A549 (cell line): ENCODE data around the gene SORT1. TPM values are rescaled to one million over a fixed set of nuclear protein-coding genes. Genes with fewer than 3 reads are reported as not detected.

Experiments used
- ATAC-seq, 2 experiments: fragments of 200-7000 bp in 1 of 2; fragments of >200 bp in 1 of 2; cut with Nextera tagmentation in 1 of 2; cut with Tn5 transposase in 1 of 2; 3 replicates each; pipeline versions ENCODE4 v1.8.0 to v1.9.1; 2018 to 2020; ENCODE audit warnings: mild to moderate bottlenecking in 1 of 2, moderate library complexity in 1 of 2
- CTCF ChIA-PET: fragments of 300-600 bp; sonication (Branson Sonifier 250); formaldehyde crosslinking; extraction: SDS; loops from one replicate; lab custom pipeline; 2021; ENCODE audit warnings: antibody characterized with exemption, inconsistent platforms; lab: Yijun Ruan, JAX
- POLR2A ChIA-PET: fragments of 350-600 bp; formaldehyde crosslinking; extraction: SDS; loops from one replicate; lab custom pipeline; 2021; ENCODE audit warnings: antibody characterized with exemption, inconsistent platforms; lab: Yijun Ruan, JAX
- DNase-seq, 2 experiments: peaks; one replicate each; pipeline versions ENCODE4 v3.0.0 to v3.0.0-alpha.2; 2011 to 2016; ENCODE audit warnings: low read depth in 1 of 2, low spot score in 1 of 2
- FAIRE-seq: peaks from 2 replicates; lab custom pipeline; 2011; peaks lifted over from hg19 to GRCh38; lab: Jason Lieb, UNC
- H3K27ac ChIP-seq, 2 experiments: fragments of >200 bp; sonication (Bioruptor Twin); formaldehyde crosslinking; 3 replicates each; pipeline ENCODE4 v1.5.1; 2016 to 2017
- H3K4me1 ChIP-seq: fragments of >200 bp; sonication (Bioruptor Twin); formaldehyde crosslinking; 3 replicates; pipeline ENCODE4 v1.6.1; 2016
- H3K4me2 ChIP-seq: fragments of >200 bp; sonication (Bioruptor Twin); formaldehyde crosslinking; 3 replicates; pipeline ENCODE4 v1.6.1; 2016
- H3K4me3 ChIP-seq: fragments of >200 bp; sonication (Bioruptor Twin); formaldehyde crosslinking; 3 replicates; pipeline ENCODE4 v1.5.1; 2016
- H3K9me3 ChIP-seq: fragments of >200 bp; sonication (Bioruptor Twin); formaldehyde crosslinking; 3 replicates; pipeline ENCODE4 v1.6.1; 2016
- BHLHE40 ChIP-seq: IDR thresholded peaks from 2 replicates; pipeline ENCODE4 v1.6.1; 2012; ENCODE audit warnings: low read depth, low read length, inconsistent platforms
- CBX2 ChIP-seq: fragments of 200-600 bp; sonication (generic); IDR thresholded peaks from 2 replicates; pipeline ENCODE4 v1.6.1; 2016; ENCODE audit warnings: low read depth, mild to moderate bottlenecking, borderline replicate concordance
- CHD2 ChIP-seq: fragments of 150-350 bp; IDR thresholded peaks from 2 replicates; pipeline ENCODE4 v1.6.1; 2014; ENCODE audit warnings: low read length; ENCODE audit not compliant: partially characterized antibody
- CHD4 ChIP-seq: fragments of 200-600 bp; sonication (generic); IDR thresholded peaks from 2 replicates; pipeline ENCODE4 v1.6.1; 2016; ENCODE audit warnings: antibody characterized with exemption, mild to moderate bottlenecking, borderline replicate concordance
- E2F6 ChIP-seq: IDR thresholded peaks from 2 replicates; pipeline ENCODE4 v1.6.1; 2012; ENCODE audit warnings: low read depth, borderline replicate concordance
- ELK1 ChIP-seq: fragments of 150-350 bp; IDR thresholded peaks from 2 replicates; pipeline ENCODE4 v1.6.1; 2014; ENCODE audit warnings: low read depth, mild to moderate bottlenecking, low read length
- EP300 ChIP-seq, 2 experiments: fragments of >200 bp; sonication (Bioruptor Twin); formaldehyde crosslinking; IDR thresholded peaks; 2 replicates in 1 of 2; 3 replicates in 1 of 2; pipeline ENCODE4 v1.6.1; 2016 to 2017
- FOSB ChIP-seq: fragments of 250-450 bp; sonication (Bioruptor Pico); IDR thresholded peaks from 2 replicates; pipeline ENCODE4 v1.5.0; 2020; ENCODE audit warnings: mild to moderate bottlenecking, moderate library complexity
- FOSL2 ChIP-seq, 2 experiments: fragments of 450-650 bp in 1 of 2; fragments of >200 bp in 1 of 2; sonication (Bioruptor Twin) in 1 of 2; formaldehyde crosslinking; IDR thresholded peaks; 2 replicates each; pipeline versions ENCODE4 v1.5.0 to v1.6.1; 2016 to 2020; ENCODE audit warnings: mild to moderate bottlenecking in 1 of 2, moderate library complexity in 1 of 2
- FOXS1 ChIP-seq: fragments of 250-450 bp; sonication (Bioruptor Pico); IDR thresholded peaks from 2 replicates; pipeline ENCODE4 v1.5.0; 2020; ENCODE audit warnings: mild to moderate bottlenecking, moderate library complexity
- HOXA7 ChIP-seq: fragments of 250-450 bp; sonication (Bioruptor Pico); IDR thresholded peaks from 2 replicates; pipeline ENCODE4 v1.5.0; 2020; ENCODE audit warnings: mild to moderate bottlenecking, moderate library complexity
- HOXB13 ChIP-seq: fragments of 250-450 bp; sonication (Bioruptor Pico); IDR thresholded peaks from 2 replicates; pipeline ENCODE4 v1.5.0; 2020; ENCODE audit warnings: low read depth, mild to moderate bottlenecking, moderate library complexity
- JUN ChIP-seq, 2 experiments: fragments of >200 bp; sonication (Bioruptor Twin); formaldehyde crosslinking; IDR thresholded peaks; 2 replicates in 1 of 2; 3 replicates in 1 of 2; pipeline ENCODE4 v1.6.1; 2016 to 2017
- JUNB ChIP-seq: fragments of >200 bp; sonication (Bioruptor Twin); formaldehyde crosslinking; IDR thresholded peaks from 2 replicates; pipeline ENCODE4 v1.6.1; 2016
- KDM1A ChIP-seq: fragments of 200-600 bp; sonication (generic); IDR thresholded peaks from 2 replicates; pipeline ENCODE4 v1.6.1; 2016; ENCODE audit warnings: low read depth, mild to moderate bottlenecking
- KDM5A ChIP-seq: fragments of 200-600 bp; sonication (generic); IDR thresholded peaks from 2 replicates; pipeline ENCODE4 v1.6.1; 2016; ENCODE audit warnings: antibody characterized with exemption, mild to moderate bottlenecking
- MAFK ChIP-seq: fragments of 450-650 bp; IDR thresholded peaks from 2 replicates; pipeline ENCODE4 v1.6.1; 2014; ENCODE audit not compliant: partially characterized antibody
- MAX ChIP-seq: IDR thresholded peaks from 2 replicates; pipeline ENCODE4 v1.6.1; 2012
- NFE2L2 ChIP-seq: fragments of 150-350 bp; conservative IDR thresholded peaks from 2 replicates; pipeline ENCODE4 v1.6.1; 2014; ENCODE audit warnings: low read length
- NPAS2 ChIP-seq: fragments of 250-450 bp; sonication (Bioruptor Pico); IDR thresholded peaks from 2 replicates; pipeline ENCODE4 v1.8.0; 2022; ENCODE audit warnings: mild to moderate bottlenecking, moderate library complexity, borderline replicate concordance
- NR3C1 ChIP-seq: fragments of >200 bp; sonication (Bioruptor Twin); formaldehyde crosslinking; IDR thresholded peaks from 3 replicates; pipeline ENCODE4 v1.6.1; 2017
- PHF8 ChIP-seq: fragments of 200-600 bp; sonication (generic); IDR thresholded peaks from 2 replicates; pipeline ENCODE4 v1.6.1; 2016; ENCODE audit warnings: low read depth, mild to moderate bottlenecking, antibody characterized with exemption, moderate library complexity, borderline replicate concordance
- POLR2A ChIP-seq: IDR thresholded peaks from 2 replicates; pipeline ENCODE4 v1.6.1; 2012; ENCODE audit warnings: mild to moderate bottlenecking, low read length
- POLR2AphosphoS2 ChIP-seq: conservative IDR thresholded peaks from 2 replicates; pipeline ENCODE4 v1.6.1; 2012; ENCODE audit warnings: low read length, improper control_type of control experiment, inconsistent platforms
- RAD21 ChIP-seq, 2 experiments: fragments of >200 bp in 1 of 2; sonication (Bioruptor Twin) in 1 of 2; formaldehyde crosslinking in 1 of 2; IDR thresholded peaks in 1 of 2; conservative IDR thresholded peaks in 1 of 2; 2 replicates in 1 of 2; 3 replicates in 1 of 2; pipeline ENCODE4 v1.6.1; 2012 to 2018; ENCODE audit warnings: inconsistent platforms in 1 of 2
- RARB ChIP-seq: fragments of 250-450 bp; sonication (Bioruptor Pico); IDR thresholded peaks from 2 replicates; pipeline ENCODE4 v1.8.0; 2021; ENCODE audit warnings: mild to moderate bottlenecking, moderate library complexity
- RNF2 ChIP-seq: fragments of 200-600 bp; sonication (generic); IDR thresholded peaks from 2 replicates; pipeline ENCODE4 v1.6.1; 2016; ENCODE audit warnings: low read depth, mild to moderate bottlenecking, antibody characterized with exemption, moderate library complexity, borderline replicate concordance
- SREBF2 ChIP-seq: fragments of 450-650 bp; IDR thresholded peaks from 2 replicates; pipeline ENCODE4 v1.6.1; 2014; ENCODE audit warnings: mild to moderate bottlenecking, moderate library complexity
- TFCP2L1 ChIP-seq: fragments of 250-450 bp; sonication (Bioruptor Pico); IDR thresholded peaks from 2 replicates; pipeline ENCODE4 v1.5.0; 2021; ENCODE audit warnings: mild to moderate bottlenecking
- ZC3H11A ChIP-seq: fragments of 450-650 bp; IDR thresholded peaks from 2 replicates; pipeline ENCODE4 v1.6.1; 2014; ENCODE audit warnings: antibody characterized with exemption, mild to moderate bottlenecking
- WGBS: methylation state at CpG from one replicate; pipeline ENCODE4 v1.1.6; 2017; ENCODE audit errors: missing lambda C conversion rate; 5-methylcytosine and 5-hydroxymethylcytosine counted together
- polyA plus RNA-seq, 4 experiments: library from polyadenylated mRNA; depleted of rRNA in 3 of 4; stranded (reverse); fragments of >200 nt; fragmentation: RNase III in 1 of 4; extraction: RNeasy Plus Mini Kit Qiagen cat#74134 plus additional on column Dnase treatment in 1 of 4; gene quantifications; 2 replicates in 3 of 4; 3 replicates in 1 of 4; pipeline ENCODE4 v1.2.3, GENCODE V29; 2011 to 2017
- TF ChIP-seq, protein P1 (sequence below): fragments of >200 bp; sonication (Bioruptor Twin); formaldehyde crosslinking; IDR thresholded peaks from 2 replicates; pipeline ENCODE4 v1.6.1; 2016
- TF ChIP-seq, protein P2 (sequence below): fragments of 450-650 bp; IDR thresholded peaks from 2 replicates; pipeline ENCODE4 v1.6.1; 2014; ENCODE audit warnings: antibody characterized with exemption

SORT1 gene
- polyA plus RNA-seq, 2 of the 4 experiments (the other 2 are of a cell fraction), result 6.0 to 14.7 TPM

DNA sequence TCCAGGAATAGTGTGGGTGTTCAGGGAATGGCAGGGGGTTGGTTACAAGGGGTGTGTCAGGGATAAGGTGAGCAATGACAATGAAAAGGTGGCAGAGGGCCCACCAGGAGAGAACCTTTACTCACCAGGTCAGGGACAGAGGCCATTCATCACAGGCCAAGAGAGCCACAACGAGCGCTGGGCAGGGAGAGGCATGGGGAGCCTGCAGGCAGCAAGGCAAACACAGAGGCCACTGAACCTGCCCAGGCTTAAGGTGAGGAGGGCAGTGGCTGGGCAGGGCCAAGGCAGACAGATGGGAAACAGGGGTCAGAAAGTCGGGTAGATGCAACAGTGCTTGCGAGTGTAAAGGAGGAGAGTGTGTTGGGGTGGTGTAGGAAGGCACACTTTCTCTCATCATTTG lies 62.6 kb downstream of the SORT1 start (continued):
- TF ChIP-seq POLR2AphosphoS2 (no peak), JUN (IDR thresholded peaks at IDR 0.05) (no peak), CBX2 (no peak), POLR2A (no peak), KDM5A (no peak), PHF8 (no peak), EP300 (IDR thresholded peaks at IDR 0.05) (no peak)

- TF ChIP-seq HOXA7 (CRISPR knock-in tag), result no peak
- FAIRE-seq (peak; percentile 76), ATAC-seq (no peak), DNase-seq (no peak)
- H3K4me2 ChIP-seq, result no peak overlapping the region
- CTCF ChIA-PET, result interaction anchor here (1.7 kb wide), 1 partner anchor 54 kb away, joined by 4 read pairs; no protein-coding TSS in a partner anchor
- H3K4me1 ChIP-seq, result no peaks in the 10 kb centered on the region
- POLR2A ChIA-PET, result no interaction called here
- H3K9me3 ChIP-seq, result peaks cover 10% of the 10 kb centered on the region; the same call in 1 of the 3 replicates
- H3K27ac ChIP-seq, result no peak overlapping the region
- H3K4me3 ChIP-seq, result no peak overlapping the region
These were observed 66.6 kb downstream of the SORT1 start for GRCh38 chr1:109331113-109331512.

- POLR2A ChIA-PET, result no interaction called here
- peaks cover 10% of the 10 kb centered on the region; the same call in 1 of the 3 replicates for H3K9me3 ChIP-seq
- DNase-seq (no peak), ATAC-seq (no peak), FAIRE-seq (no peak)
- no peak overlapping the region for H3K4me3 ChIP-seq
- CTCF ChIA-PET, result interaction anchor here (1.5 kb wide), 1 partner anchor 10 kb away, joined by 3 read pairs; no protein-coding TSS in a partner anchor
- H3K27ac ChIP-seq, result no peak overlapping the region
- WGBS, result 81% methylated on average over 5 of the region's 5 CpGs
- TF ChIP-seq MAFK (no peak), CHD4 (no peak), FOXS1 (no peak), BHLHE40 (no peak), MAX (no peak), FOSL2 (IDR thresholded peaks at IDR 0.05) (no peak), FOSL2 (CRISPR knock-in tag; IDR thresholded peaks at IDR 0.05) (no peak), RARB (CRISPR knock-in tag) (no peak), JUN (IDR thresholded peaks at IDR 0.05) (no peak), JUNB (no peak), POLR2A (no peak), HOXB13 (CRISPR knock-in tag) (no peak), RAD21 (conservative IDR thresholded peaks at IDR 0.05 in 1 of 2, IDR thresholded peaks at IDR 0.05 in 1 of 2) (no peak), E2F6 (no peak)
- H3K4me2 ChIP-seq, result no peak overlapping the region
- H3K4me1 ChIP-seq, result no peaks in the 10 kb centered on the region
These were observed 70.4 kb downstream of the SORT1 start for GRCh38 chr1:109327285-109327684.

GRCh38 chr1:109322974-109323373 lies 74.7 kb downstream of the SORT1 start:
- Histone ChIP-seq H3K27ac (no peak overlapping the region), H3K9me3 (no peaks in the 10 kb centered on the region), H3K4me2 (no peak overlapping the region)
- POLR2A ChIA-PET, result no interaction called here
- FAIRE-seq, result no peak
- ATAC-seq, result no peak
- TF ChIP-seq FOSB (no peak), MAFK (no peak), KDM1A (no peak), CHD2 (no peak), TFCP2L1 (CRISPR knock-in tag) (no peak), RNF2 (no peak), ZC3H11A (no peak), SREBF2 (no peak), NFE2L2 (no peak), ELK1 (no peak), CHD4 (no peak), NPAS2 (CRISPR knock-in tag) (no peak), FOSL2 (IDR thresholded peaks at IDR 0.05) (no peak), FOSL2 (CRISPR knock-in tag; IDR thresholded peaks at IDR 0.05) (no peak), JUNB (no peak), NR3C1 (no peak), KDM5A (no peak)
- TF ChIP-seq, protein P1, sequence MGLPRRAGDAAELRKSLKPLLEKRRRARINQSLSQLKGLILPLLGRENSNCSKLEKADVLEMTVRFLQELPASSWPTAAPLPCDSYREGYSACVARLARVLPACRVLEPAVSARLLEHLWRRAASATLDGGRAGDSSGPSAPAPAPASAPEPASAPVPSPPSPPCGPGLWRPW, result no peak
- TF ChIP-seq, protein P2, sequence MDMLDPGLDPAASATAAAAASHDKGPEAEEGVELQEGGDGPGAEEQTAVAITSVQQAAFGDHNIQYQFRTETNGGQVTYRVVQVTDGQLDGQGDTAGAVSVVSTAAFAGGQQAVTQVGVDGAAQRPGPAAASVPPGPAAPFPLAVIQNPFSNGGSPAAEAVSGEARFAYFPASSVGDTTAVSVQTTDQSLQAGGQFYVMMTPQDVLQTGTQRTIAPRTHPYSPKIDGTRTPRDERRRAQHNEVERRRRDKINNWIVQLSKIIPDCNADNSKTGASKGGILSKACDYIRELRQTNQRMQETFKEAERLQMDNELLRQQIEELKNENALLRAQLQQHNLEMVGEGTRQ, result no peak
- TF ChIP-seq, all 56 proteins: peak for 0
- Histone ChIP-seq H3K4me1 (no peaks in the 10 kb centered on the region), H3K4me3 (no peak overlapping the region)
- CTCF ChIA-PET, result interaction anchor here (1.0 kb wide), 1 partner anchor 59 kb away, joined by 3 read pairs; no protein-coding TSS in a partner anchor
- 70% methylated on average over 6 of the region's 6 CpGs for WGBS
- no peak for DNase-seq
